Astrocyte (in vitro differentiated cells and primary cell): Measurements from ENCODE around the gene CDCA4. TPM values are rescaled to one million over a fixed set of nuclear protein-coding genes. Genes with fewer than 3 reads are reported as not detected.

Experiments used
- DNase-seq: peaks from one replicate; pipeline ENCODE4 v3.0.0-alpha.2; 2010; ENCODE audit warnings: low read depth
- FAIRE-seq: peaks from 2 replicates; lab custom pipeline; 2011; peaks lifted over from hg19 to GRCh38; lab: Jason Lieb, UNC
- H2AFZ ChIP-seq: 2 replicates; pipeline ENCODE4 v1.6.0; 2012; ENCODE audit warnings: low read depth, low read length, inconsistent platforms
- H3K27ac ChIP-seq: 2 replicates; pipeline ENCODE4 v1.5.1; 2011; ENCODE audit warnings: low read depth, low read length, inconsistent platforms
- H3K27me3 ChIP-seq: 2 replicates; pipeline ENCODE4 v1.6.0; 2011; ENCODE audit warnings: low read length, inconsistent platforms; ENCODE audit not compliant: insufficient read depth
- H3K36me3 ChIP-seq: 2 replicates; pipeline ENCODE4 v1.5.1; 2011; ENCODE audit warnings: low read length, inconsistent platforms; ENCODE audit not compliant: insufficient read depth
- H3K4me1 ChIP-seq: 2 replicates; pipeline ENCODE4 v1.5.1; 2011; ENCODE audit warnings: low read length, inconsistent platforms; ENCODE audit not compliant: insufficient read depth
- H3K4me2 ChIP-seq: 2 replicates; pipeline ENCODE4 v1.6.0; 2012; ENCODE audit warnings: low read length, inconsistent platforms
- H3K4me3 ChIP-seq: 2 replicates; pipeline ENCODE4 v1.5.1; 2011; ENCODE audit warnings: low read depth, mild to moderate bottlenecking, low read length, inconsistent platforms; ENCODE audit not compliant: insufficient read depth
- H3K79me2 ChIP-seq: 2 replicates; pipeline ENCODE4 v1.6.0; 2012; ENCODE audit warnings: mild to moderate bottlenecking, low read length, inconsistent platforms; ENCODE audit not compliant: insufficient read depth
- H3K9ac ChIP-seq: 2 replicates; pipeline ENCODE4 v1.6.0; 2012; ENCODE audit warnings: mild to moderate bottlenecking, low read length, inconsistent platforms
- H3K9me3 ChIP-seq: 2 replicates; pipeline ENCODE4 v1.5.1; 2012; ENCODE audit warnings: low read depth, mild to moderate bottlenecking, low read length, inconsistent platforms; ENCODE audit not compliant: insufficient read depth
- H4K20me1 ChIP-seq: 2 replicates; pipeline ENCODE4 v1.6.0; 2012; ENCODE audit warnings: low read length, inconsistent platforms; ENCODE audit not compliant: insufficient read depth
- H3K27ac Mint-ChIP-seq: one replicate; pipeline ENCODE4 v1.8.0; 2021; ENCODE audit warnings: mild to moderate bottlenecking, mixed read lengths; ENCODE audit not compliant: unreplicated experiment
- H3K27me3 Mint-ChIP-seq: one replicate; pipeline ENCODE4 v1.8.0; 2021; ENCODE audit warnings: low read depth, mixed read lengths; ENCODE audit not compliant: unreplicated experiment
- H3K36me3 Mint-ChIP-seq: one replicate; pipeline ENCODE4 v1.8.0; 2021; ENCODE audit warnings: low read depth, mixed read lengths; ENCODE audit not compliant: unreplicated experiment
- H3K4me1 Mint-ChIP-seq: one replicate; pipeline ENCODE4 v1.8.0; 2021; ENCODE audit warnings: low read depth, mixed read lengths; ENCODE audit not compliant: unreplicated experiment
- H3K4me3 Mint-ChIP-seq: one replicate; pipeline ENCODE4 v1.8.0; 2021; ENCODE audit warnings: mild to moderate bottlenecking, moderate library complexity, mixed read lengths; ENCODE audit not compliant: unreplicated experiment
- H3K9me3 Mint-ChIP-seq: one replicate; pipeline ENCODE4 v1.8.0; 2021; ENCODE audit warnings: mild to moderate bottlenecking, mixed read lengths; ENCODE audit not compliant: unreplicated experiment
- EZH2 ChIP-seq: IDR thresholded peaks from 2 replicates; pipeline ENCODE4 v1.6.1; 2012; ENCODE audit warnings: mild to moderate bottlenecking, low read length, inconsistent platforms; ENCODE audit not compliant: insufficient read depth
- total RNA-seq: library from RNA; stranded (reverse); gene quantifications from 2 replicates; pipeline ENCODE4 v1.2.1, GENCODE V29; 2021
- TF ChIP-seq, protein P1 (sequence below): IDR thresholded peaks from 2 replicates; pipeline ENCODE4 v1.5.1; 2011; ENCODE audit warnings: low read depth, mild to moderate bottlenecking, inconsistent platforms, low read length, moderate library complexity; ENCODE audit not compliant: insufficient read depth

The CDCA4 gene
- total RNA-seq, 1 donor from 2014 or later: 11.3 TPM

DNA sequence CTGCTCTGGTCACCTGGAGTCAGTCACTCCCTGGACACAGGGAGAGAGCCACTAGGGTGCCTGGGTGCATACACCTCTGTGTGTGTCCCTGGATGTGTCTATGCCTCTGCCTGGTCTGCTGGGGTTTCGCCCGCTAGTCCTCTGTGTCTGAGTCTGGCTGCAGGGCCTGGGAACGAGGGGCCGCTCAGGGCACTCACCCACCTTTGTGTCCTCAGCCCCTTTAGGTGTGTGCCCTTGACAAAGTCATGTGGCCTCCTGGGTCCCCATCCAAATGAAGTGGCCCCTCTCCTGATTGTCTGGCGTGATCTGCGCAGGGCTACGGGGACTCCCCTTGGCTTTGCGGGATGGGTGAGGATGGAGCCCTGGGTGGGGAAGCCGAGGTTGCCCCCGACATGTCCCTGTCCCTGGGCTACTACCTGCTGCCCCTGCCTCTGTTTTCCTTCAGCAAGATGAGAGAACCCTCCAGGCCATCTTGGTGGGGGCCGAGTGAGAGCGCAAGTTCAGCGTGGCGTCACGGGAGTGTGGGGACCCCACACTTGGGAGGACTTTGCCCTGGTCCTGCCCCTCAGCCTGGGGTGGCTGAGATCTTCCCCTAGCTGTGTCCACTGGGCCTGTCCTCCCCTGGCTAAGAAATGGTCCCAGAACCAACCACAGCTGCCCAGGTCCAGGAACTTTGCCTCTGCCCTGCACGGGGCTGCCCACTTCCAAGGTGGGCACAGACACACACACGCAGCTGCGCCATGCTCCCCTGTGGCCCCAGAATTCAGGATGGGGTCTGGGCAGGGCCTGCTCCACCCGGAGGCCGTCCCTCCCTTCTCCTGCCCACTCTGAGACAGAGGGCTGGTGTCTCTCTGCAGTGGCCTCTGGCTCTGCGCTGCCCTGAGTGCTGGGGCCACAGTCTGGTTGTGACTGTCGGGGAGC is 40.0 kb downstream of the CDCA4 start:
- no peak overlapping the region for H3K4me3 Mint-ChIP-seq
- Histone ChIP-seq H2AFZ (no peak overlapping the region), H3K4me1 (peaks cover 29% of the 10 kb centered on the region), H3K4me3 (no peak overlapping the region), H3K4me2 (no peak overlapping the region), H3K79me2 (peaks cover 9% of the 10 kb centered on the region), H3K9me3 (no peaks in the 10 kb centered on the region), H3K27me3 (no peaks in the 10 kb centered on the region), H3K27ac (no peak overlapping the region), H3K9ac (no peak overlapping the region), H3K36me3 (no peaks in the 10 kb centered on the region), H4K20me1 (peaks cover 13% of the 10 kb centered on the region)
- H3K4me1 Mint-ChIP-seq: peaks cover 2% of the 10 kb centered on the region
- FAIRE-seq (no peak), DNase-seq (no peak)
- no peak for TF ChIP-seq EZH2
- TF ChIP-seq, protein P1, sequence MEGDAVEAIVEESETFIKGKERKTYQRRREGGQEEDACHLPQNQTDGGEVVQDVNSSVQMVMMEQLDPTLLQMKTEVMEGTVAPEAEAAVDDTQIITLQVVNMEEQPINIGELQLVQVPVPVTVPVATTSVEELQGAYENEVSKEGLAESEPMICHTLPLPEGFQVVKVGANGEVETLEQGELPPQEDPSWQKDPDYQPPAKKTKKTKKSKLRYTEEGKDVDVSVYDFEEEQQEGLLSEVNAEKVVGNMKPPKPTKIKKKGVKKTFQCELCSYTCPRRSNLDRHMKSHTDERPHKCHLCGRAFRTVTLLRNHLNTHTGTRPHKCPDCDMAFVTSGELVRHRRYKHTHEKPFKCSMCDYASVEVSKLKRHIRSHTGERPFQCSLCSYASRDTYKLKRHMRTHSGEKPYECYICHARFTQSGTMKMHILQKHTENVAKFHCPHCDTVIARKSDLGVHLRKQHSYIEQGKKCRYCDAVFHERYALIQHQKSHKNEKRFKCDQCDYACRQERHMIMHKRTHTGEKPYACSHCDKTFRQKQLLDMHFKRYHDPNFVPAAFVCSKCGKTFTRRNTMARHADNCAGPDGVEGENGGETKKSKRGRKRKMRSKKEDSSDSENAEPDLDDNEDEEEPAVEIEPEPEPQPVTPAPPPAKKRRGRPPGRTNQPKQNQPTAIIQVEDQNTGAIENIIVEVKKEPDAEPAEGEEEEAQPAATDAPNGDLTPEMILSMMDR: no peak
- H3K27ac Mint-ChIP-seq: no peak overlapping the region
- H3K36me3 Mint-ChIP-seq: no peaks in the 10 kb centered on the region
- peaks cover 33% of the 10 kb centered on the region for H3K27me3 Mint-ChIP-seq
- no peaks in the 10 kb centered on the region for H3K9me3 Mint-ChIP-seq

DNA sequence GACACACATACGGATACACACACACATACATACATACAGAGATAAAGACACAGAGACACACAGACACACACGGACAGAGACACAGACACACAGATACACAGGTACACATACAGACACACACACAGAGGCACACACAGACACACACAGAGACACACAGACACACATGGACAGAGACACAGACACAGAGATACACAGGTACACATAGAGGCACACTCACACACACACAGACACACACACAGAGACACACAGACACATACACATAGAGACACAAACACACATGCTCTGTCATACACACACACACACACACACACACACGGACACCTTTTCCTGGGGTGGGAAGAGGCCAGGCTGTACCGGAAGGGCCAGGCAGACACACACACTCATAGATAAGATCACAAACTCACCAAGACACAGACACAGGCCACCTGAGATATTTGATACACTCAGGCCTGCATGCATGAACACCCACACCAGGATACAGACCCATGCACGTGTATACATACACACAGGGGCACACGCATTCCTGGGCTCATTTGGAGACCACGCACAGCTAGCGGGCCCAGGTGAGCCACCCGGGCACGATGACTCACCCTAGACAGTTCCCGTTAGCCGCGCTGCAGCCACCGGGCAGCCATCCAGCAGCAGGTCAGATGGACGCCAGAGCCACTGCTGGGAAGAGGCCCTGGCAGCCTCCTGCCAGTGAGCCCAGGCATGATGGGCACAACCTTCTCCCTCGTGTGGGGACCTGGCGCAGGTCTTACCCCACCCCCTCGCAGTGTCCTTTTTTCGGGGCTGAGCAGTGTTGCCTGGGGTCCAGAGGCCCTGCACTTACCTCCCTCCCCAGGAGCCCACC is 40.9 kb downstream of the CDCA4 start:
- H3K9ac ChIP-seq: no peak overlapping the region
- peak overlapping the region; percentile 51 for H3K4me2 ChIP-seq
- no peaks in the 10 kb centered on the region for H3K9me3 ChIP-seq
- Mint-ChIP-seq H3K4me1 (peaks cover 2% of the 10 kb centered on the region), H3K27me3 (peaks cover 33% of the 10 kb centered on the region), H3K9me3 (no peaks in the 10 kb centered on the region), H3K27ac (no peak overlapping the region), H3K4me3 (peak overlapping the region; percentile 10), H3K36me3 (no peaks in the 10 kb centered on the region)
- peaks cover 14% of the 10 kb centered on the region for H3K79me2 ChIP-seq
- DNase-seq (peak; percentile 49), FAIRE-seq (no peak)
- no peak overlapping the region for H3K27ac ChIP-seq
- no peak overlapping the region for H2AFZ ChIP-seq
- H3K36me3 ChIP-seq: no peaks in the 10 kb centered on the region
- H3K27me3 ChIP-seq: no peaks in the 10 kb centered on the region
- TF ChIP-seq, protein P1: no peak
- TF ChIP-seq EZH2: no peak
- peaks cover 29% of the 10 kb centered on the region for H3K4me1 ChIP-seq
- H3K4me3 ChIP-seq: no peak overlapping the region
- H4K20me1 ChIP-seq: peaks cover 16% of the 10 kb centered on the region
